ENCODE data around the gene TUBG2. TPM values are rescaled to one million over a fixed set of nuclear protein-coding genes. Genes with fewer than 3 reads are reported as not detected.

The TUBG2 gene
- total RNA-seq, 1 experiment from 2014 or later: 21.3 TPM

GRCh38 chr17:42687707-42688320, 28.7 kb downstream of the TUBG2 start:
- POLR2A ChIA-PET: interaction anchor here (0.6 to 1.2 kb wide), 2 partner anchors 16 to 484 kb away, joined by 3 read pairs; no protein-coding TSS in a partner anchor
- peaks cover 6% of the 10 kb centered on the region for H3K4me1 Mint-ChIP-seq (ENCODE audit: insufficient read depth, unreplicated experiment)
- no peak for DNase-seq (ENCODE audit: unreplicated experiment)
- no peaks in the 10 kb centered on the region for H3K36me3 Mint-ChIP-seq (ENCODE audit: insufficient read depth, unreplicated experiment)
- CTCF ChIA-PET: no interaction called here
- no peaks in the 10 kb centered on the region for H3K9me3 Mint-ChIP-seq (ENCODE audit: unreplicated experiment)
- TF ChIP-seq CTCF (IDR thresholded peaks at IDR 0.05; ENCODE audit: unreplicated experiment): no peak
- H3K27me3 Mint-ChIP-seq (ENCODE audit: insufficient read depth, unreplicated experiment): no peaks in the 10 kb centered on the region
- no peak overlapping the region for H3K4me3 Mint-ChIP-seq (ENCODE audit: unreplicated experiment)
- no TSS peak for BruUV-seq (replicated peaks)
- intact Hi-C loops (cut with micrococcal nuclease): no loop called here
- no peak overlapping the region for H3K27ac Mint-ChIP-seq (ENCODE audit: low read depth, unreplicated experiment)

GRCh38 chr17:42690596-42690995, 31.5 kb downstream of the TUBG2 start:
- Mint-ChIP-seq H3K4me3 (ENCODE audit: unreplicated experiment) (no peak overlapping the region), H3K36me3 (ENCODE audit: insufficient read depth, unreplicated experiment) (no peaks in the 10 kb centered on the region), H3K27me3 (ENCODE audit: insufficient read depth, unreplicated experiment) (no peaks in the 10 kb centered on the region), H3K4me1 (ENCODE audit: insufficient read depth, unreplicated experiment) (no peaks in the 10 kb centered on the region), H3K9me3 (ENCODE audit: unreplicated experiment) (no peaks in the 10 kb centered on the region), H3K27ac (ENCODE audit: low read depth, unreplicated experiment) (no peak overlapping the region)
- no TSS peak for BruUV-seq (replicated peaks)
- no peak for TF ChIP-seq CTCF (IDR thresholded peaks at IDR 0.05; ENCODE audit: unreplicated experiment)
- DNase-seq (ENCODE audit: unreplicated experiment): no peak
- intact Hi-C loops (cut with micrococcal nuclease): no loop called here
- CTCF ChIA-PET: interaction anchor here (0.5 to 1.2 kb wide), 2 partner anchors 17 to 138 kb away, joined by 3 read pairs; partner anchors contain the start of gene HSD17B1
- POLR2A ChIA-PET: interaction anchor here (0.8 kb wide), 1 partner anchor 12 kb away, joined by 3 read pairs; no protein-coding TSS in a partner anchor

GRCh38 chr17:42691021-42691545, 32.0 kb downstream of the TUBG2 start:
- Mint-ChIP-seq H3K27me3 (ENCODE audit: insufficient read depth, unreplicated experiment) (no peaks in the 10 kb centered on the region), H3K36me3 (ENCODE audit: insufficient read depth, unreplicated experiment) (no peaks in the 10 kb centered on the region), H3K4me1 (ENCODE audit: insufficient read depth, unreplicated experiment) (no peaks in the 10 kb centered on the region), H3K4me3 (ENCODE audit: unreplicated experiment) (no peak overlapping the region), H3K27ac (ENCODE audit: low read depth, unreplicated experiment) (no peak overlapping the region), H3K9me3 (ENCODE audit: unreplicated experiment) (no peaks in the 10 kb centered on the region)
- POLR2A ChIA-PET: interaction anchor here (0.9 kb wide), 1 partner anchor 82 kb away, joined by 7 read pairs; the partner anchor contains the start of genes RETREG3 and TUBG1
- DNase-seq (ENCODE audit: unreplicated experiment): no peak
- CTCF ChIA-PET: interaction anchor here (0.5 to 1.2 kb wide), 3 partner anchors 17 to 158 kb away, joined by 3 read pairs; partner anchors contain the start of gene HSD17B1
- BruUV-seq (replicated peaks): no TSS peak
- intact Hi-C loops (cut with micrococcal nuclease): no loop called here
- TF ChIP-seq CTCF (IDR thresholded peaks at IDR 0.05; ENCODE audit: unreplicated experiment): no peak

GRCh38 chr17:42692489-42692888, 33.4 kb downstream of the TUBG2 start:
- intact Hi-C loops (cut with micrococcal nuclease): no loop called here
- no peak for TF ChIP-seq CTCF (IDR thresholded peaks at IDR 0.05; ENCODE audit: unreplicated experiment)
- no peak overlapping the region for H3K4me3 Mint-ChIP-seq (ENCODE audit: unreplicated experiment)
- no peaks in the 10 kb centered on the region for H3K9me3 Mint-ChIP-seq (ENCODE audit: unreplicated experiment)
- DNase-seq (ENCODE audit: unreplicated experiment): no peak
- CTCF ChIA-PET: no interaction called here
- no peaks in the 10 kb centered on the region for H3K36me3 Mint-ChIP-seq (ENCODE audit: insufficient read depth, unreplicated experiment)
- BruUV-seq (replicated peaks): no TSS peak
- no peaks in the 10 kb centered on the region for H3K4me1 Mint-ChIP-seq (ENCODE audit: insufficient read depth, unreplicated experiment)
- POLR2A ChIA-PET: no interaction called here
- no peak overlapping the region for H3K27ac Mint-ChIP-seq (ENCODE audit: low read depth, unreplicated experiment)
- H3K27me3 Mint-ChIP-seq (ENCODE audit: insufficient read depth, unreplicated experiment): no peaks in the 10 kb centered on the region
